Measurements from ENCODE around the gene PALM.

- TF ChIP-seq, protein P1, sequence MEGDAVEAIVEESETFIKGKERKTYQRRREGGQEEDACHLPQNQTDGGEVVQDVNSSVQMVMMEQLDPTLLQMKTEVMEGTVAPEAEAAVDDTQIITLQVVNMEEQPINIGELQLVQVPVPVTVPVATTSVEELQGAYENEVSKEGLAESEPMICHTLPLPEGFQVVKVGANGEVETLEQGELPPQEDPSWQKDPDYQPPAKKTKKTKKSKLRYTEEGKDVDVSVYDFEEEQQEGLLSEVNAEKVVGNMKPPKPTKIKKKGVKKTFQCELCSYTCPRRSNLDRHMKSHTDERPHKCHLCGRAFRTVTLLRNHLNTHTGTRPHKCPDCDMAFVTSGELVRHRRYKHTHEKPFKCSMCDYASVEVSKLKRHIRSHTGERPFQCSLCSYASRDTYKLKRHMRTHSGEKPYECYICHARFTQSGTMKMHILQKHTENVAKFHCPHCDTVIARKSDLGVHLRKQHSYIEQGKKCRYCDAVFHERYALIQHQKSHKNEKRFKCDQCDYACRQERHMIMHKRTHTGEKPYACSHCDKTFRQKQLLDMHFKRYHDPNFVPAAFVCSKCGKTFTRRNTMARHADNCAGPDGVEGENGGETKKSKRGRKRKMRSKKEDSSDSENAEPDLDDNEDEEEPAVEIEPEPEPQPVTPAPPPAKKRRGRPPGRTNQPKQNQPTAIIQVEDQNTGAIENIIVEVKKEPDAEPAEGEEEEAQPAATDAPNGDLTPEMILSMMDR (IDR thresholded peaks at IDR 0.05 in 2 of 3, conservative IDR thresholded peaks at IDR 0.05 in 1 of 3; ENCODE audit: borderline replicate concordance in 1 of 3, insufficient read depth in 1 of 3, low read depth in 2 of 3, low read length in 2 of 3): no peak
- TF ChIP-seq YY1 (IDR thresholded peaks at IDR 0.05; ENCODE audit: extremely low read depth, insufficient replicate concordance, low read depth, low read length) (no peak), POLR2AphosphoS5 (IDR thresholded peaks at IDR 0.05; ENCODE audit: low read depth, low read length) (no peak)
Observed at GRCh38 chr19:746956-747355, 38.2 kb downstream of the PALM start.
